K562 (cell line): Measurements from ENCODE around the gene DYNC1I1. TPM values are rescaled to one million over a fixed set of nuclear protein-coding genes. Genes with fewer than 3 reads are reported as not detected.

Source experiments
- ATAC-seq: fragments of 200-7000 bp; cut with Tn5 transposase; 3 replicates; pipeline ENCODE4 v1.9.1; 2020; ENCODE audit warnings: moderate library complexity
- BruUV-seq: library from RNA; stranded (reverse); fragments of 400-500 nt; replicated peaks from 2 replicates; lab custom pipeline; 2021; lab: Mats Ljungman, UMichigan
- CTCF ChIA-PET: fragments of 300-600 bp; formaldehyde crosslinking; extraction: SDS; loops from one replicate; lab custom pipeline; 2021; ENCODE audit warnings: low intra/inter-chr PET ratio; lab: Yijun Ruan, JAX
- POLR2A ChIA-PET: fragments of 300-600, 350-650 bp; sonication (Branson Sonifier 250); formaldehyde crosslinking; extraction: SDS; loops from one replicate; lab custom pipeline; 2021; ENCODE audit warnings: antibody characterized with exemption, inconsistent platforms; lab: Yijun Ruan, JAX
- DNase-seq, 4 experiments: peaks; one replicate each; pipeline versions ENCODE4 v3.0.0 to v3.0.0-alpha.2; 2011 to 2018; ENCODE audit warnings: low spot score in 3 of 4, mixed read lengths in 3 of 4; ENCODE audit errors: extremely low read depth in 1 of 4
- FAIRE-seq: peaks from 2 replicates; lab custom pipeline; 2011; peaks lifted over from hg19 to GRCh38; lab: Jason Lieb, UNC
- H2AFZ ChIP-seq: 2 replicates; pipeline ENCODE4 v1.6.0; 2011; ENCODE audit warnings: low read depth, low read length, control low read depth, inconsistent platforms
- H3K27ac ChIP-seq: fragments of 200-600 bp; 3 replicates; pipeline ENCODE4 v1.8.0; 2011; ENCODE audit warnings: low read depth, mild to moderate bottlenecking, control low read depth, inconsistent platforms, low read length, moderate library complexity, mixed read lengths; ENCODE audit errors: extremely low read depth
- H3K27me3 ChIP-seq, 2 experiments: fragments of 300-600 bp in 1 of 2; 2 replicates in 1 of 2; 3 replicates in 1 of 2; pipeline versions ENCODE4 v1.6.0 to v1.8.0; 2011; ENCODE audit warnings: inconsistent platforms in 2 of 2, low read length in 2 of 2, mild to moderate bottlenecking in 1 of 2, mixed read lengths in 1 of 2, moderate library complexity in 1 of 2; ENCODE audit not compliant: control insufficient read depth in 2 of 2, insufficient read depth in 2 of 2
- H3K36me3 ChIP-seq: fragments of 300-600 bp; 3 replicates; pipeline ENCODE4 v1.8.0; 2011; ENCODE audit warnings: mild to moderate bottlenecking, low read length, inconsistent platforms; ENCODE audit not compliant: control insufficient read depth, insufficient read depth
- H3K4me1 ChIP-seq, 2 experiments: fragments of 200-600 bp in 1 of 2; replicated peaks in 1 of 2; 2 replicates in 1 of 2; 3 replicates in 1 of 2; pipeline versions ENCODE4 v1.5.1 to v1.8.0; 2011; ENCODE audit warnings: inconsistent platforms in 2 of 2, low read length in 2 of 2, mild to moderate bottlenecking in 1 of 2, mixed read lengths in 1 of 2, moderate library complexity in 1 of 2; ENCODE audit not compliant: control insufficient read depth in 2 of 2, insufficient read depth in 2 of 2
- H3K4me2 ChIP-seq: 2 replicates; pipeline ENCODE4 v1.6.1; 2011; ENCODE audit warnings: low read length, control low read depth, inconsistent platforms, mixed read lengths; ENCODE audit not compliant: insufficient read depth
- H3K4me3 ChIP-seq: fragments of 200-600 bp; sonication (generic), shearing (Covaris generic); 2 replicates; pipeline ENCODE4 v1.5.1; 2016; ENCODE audit warnings: control low read depth, inconsistent platforms
- H3K79me2 ChIP-seq: fragments of 200-600 bp; 3 replicates; pipeline ENCODE4 v1.8.0; 2011; ENCODE audit warnings: low read length, inconsistent platforms; ENCODE audit not compliant: control insufficient read depth, insufficient read depth
- H3K9ac ChIP-seq, 2 experiments: 2 replicates each; pipeline versions ENCODE4 v1.6.0 to v1.6.1; 2011; ENCODE audit warnings: low read depth in 2 of 2, low read length in 2 of 2, control low read depth in 1 of 2, inconsistent platforms in 1 of 2, mild to moderate bottlenecking in 1 of 2, mixed read lengths in 1 of 2; ENCODE audit not compliant: insufficient read depth in 1 of 2
- H3K9me1 ChIP-seq: one replicate; pipeline ENCODE4 v1.6.0; 2011; ENCODE audit warnings: inconsistent platforms, mild to moderate bottlenecking, low read length, moderate library complexity; ENCODE audit not compliant: control insufficient read depth, insufficient read depth
- H3K9me3 ChIP-seq: replicated peaks from 2 replicates; pipeline ENCODE4 v1.5.1; 2011; ENCODE audit warnings: low read depth, low read length, inconsistent platforms; ENCODE audit not compliant: control insufficient read depth, insufficient read depth
- H4K20me1 ChIP-seq: replicated peaks from 2 replicates; pipeline ENCODE4 v1.6.1; 2011; ENCODE audit warnings: low read length, inconsistent platforms, mixed read lengths; ENCODE audit not compliant: control insufficient read depth, insufficient read depth
- CXXC5 ChIP-seq: fragments of 250-450 bp; sonication (Bioruptor Pico); IDR thresholded peaks from 2 replicates; pipeline ENCODE4 v1.8.0; 2022; ENCODE audit warnings: inconsistent platforms, mild to moderate bottlenecking, moderate library complexity
- DPF2 ChIP-seq: fragments of 450-650 bp; IDR thresholded peaks from 2 replicates; pipeline ENCODE4 v1.6.1; 2016
- FOXO4 ChIP-seq: fragments of 450-650 bp; formaldehyde crosslinking; IDR thresholded peaks from 2 replicates; pipeline ENCODE4 v1.4.0; 2020; ENCODE audit warnings: mild to moderate bottlenecking, moderate library complexity
- KLF13 ChIP-seq: fragments of 450-650 bp; IDR thresholded peaks from 2 replicates; pipeline ENCODE4 v1.6.1; 2016; ENCODE audit warnings: missing genetic modification characterization, low read depth, mild to moderate bottlenecking, missing compliant biosample characterization, moderate library complexity, borderline replicate concordance
- NR2C2 ChIP-seq, 2 experiments: fragments of 200-800 bp in 1 of 2; sonication (Bioruptor generic) in 1 of 2; sonication (generic) in 1 of 2; formaldehyde crosslinking in 1 of 2; IDR thresholded peaks; 2 replicates each; pipeline versions ENCODE4 v1.6.1 to v1.8.0; 2016 to 2022; ENCODE audit warnings: mild to moderate bottlenecking in 1 of 2, missing compliant biosample characterization in 1 of 2, missing genetic modification characterization in 1 of 2, missing genetic modification reagents in 1 of 2
- NR2F6 ChIP-seq: fragments of 450-650 bp; formaldehyde crosslinking; IDR thresholded peaks from 2 replicates; pipeline ENCODE4 v1.4.0; 2020; ENCODE audit warnings: mild to moderate bottlenecking
- RBM39 ChIP-seq: fragments of 200-400 bp; formaldehyde crosslinking; optimal IDR thresholded peaks from 2 replicates; pipeline ENCODE3; 2018; ENCODE audit warnings: low read depth, low read length
- USF2 ChIP-seq: sonication (generic); formaldehyde crosslinking; IDR thresholded peaks from 2 replicates; pipeline ENCODE4 v1.5.0; 2020; ENCODE audit warnings: missing genetic modification reagents
- ZBTB8A ChIP-seq: fragments of 450-650 bp; IDR thresholded peaks from 2 replicates; pipeline ENCODE4 v1.6.1; 2018; ENCODE audit warnings: mild to moderate bottlenecking, moderate library complexity; ENCODE audit not compliant: partially characterized antibody
- ZKSCAN3 ChIP-seq: fragments of 250-450 bp; sonication (Bioruptor Pico); IDR thresholded peaks from 2 replicates; pipeline ENCODE4 v1.4.0; 2020
- ZNF184 ChIP-seq: sonication (generic); formaldehyde crosslinking; IDR thresholded peaks from 2 replicates; pipeline ENCODE4 v1.5.0; 2020; ENCODE audit warnings: missing genetic modification reagents
- ZNF282 ChIP-seq: sonication (generic); formaldehyde crosslinking; IDR thresholded peaks from 2 replicates; pipeline ENCODE4 v1.8.1; 2023; ENCODE audit warnings: missing genetic modification reagents
- WGBS: fragments of 100-300 bp; shearing (Covaris generic); methylation state at CpG from one replicate; pipeline ENCODE4 v1.1.6; 2016; ENCODE audit warnings: low coverage, mixed read lengths; ENCODE audit not compliant: insufficient coverage; ENCODE audit errors: missing lambda C conversion rate; 5-methylcytosine and 5-hydroxymethylcytosine counted together
- in situ Hi-C: fragments of 300-500 bp; cut with MboI; formaldehyde crosslinking; loops from 4 replicates; pipeline ENCODE4 v1.15.0; 2018; ENCODE audit warnings: inconsistent platforms, mixed read lengths
- intact Hi-C: fragments of 100-400 bp; cut with micrococcal nuclease; formaldehyde crosslinking; loops from 2 replicates; pipeline ENCODE4 v1.14.2; 2022
- polyA plus RNA-seq, 8 experiments: library from polyadenylated mRNA; depleted of rRNA in 4 of 8; stranded (reverse) in 5 of 8; unstranded in 3 of 8; fragments of >200 nt; fragmentation: Nextera tagmentation in 2 of 8; fragmentation: Illumina TruSeq in 1 of 8; extraction: Ambion mirVana in 2 of 8; extraction: Trizol in 1 of 8; gene quantifications; 2 replicates each; pipeline versions ENCODE4 v1.2.1 to v1.2.3, GENCODE V29; 2011 to 2014; ENCODE audit warnings: inconsistent platforms in 1 of 8, missing spikeins in 1 of 8
- total RNA-seq, 7 experiments: library from RNA; depleted of rRNA in 6 of 7; stranded (reverse); fragments of >200 nt in 6 of 7; fragmentation: Illumina TruSeq in 2 of 7; extraction: Trizol in 2 of 7; gene quantifications; 2 replicates each; pipeline versions ENCODE4 v1.2.1 to v1.2.3, GENCODE V29; 2011 to 2021; ENCODE audit warnings: low replicate concordance in 1 of 7

The DYNC1I1 gene
- total and polyA plus RNA-seq, 9 of the 15 experiments (the other 6 are each of a cell fraction or from before 2014, with no cell fraction given): 0.22 to 1.5 (median 0.44) TPM

GRCh38 chr7:95989301-95989700, 216.9 kb downstream of the DYNC1I1 start:
- POLR2A ChIA-PET: interaction anchor here (0.6 to 0.7 kb wide), 2 partner anchors 10 to 154 kb away, joined by 3 to 5 read pairs; no protein-coding TSS in a partner anchor
- in situ Hi-C loops: no loop called here
- WGBS: 1% methylated on average over 5 of the region's 5 CpGs
- no peaks in the 10 kb centered on the region for H4K20me1 ChIP-seq
- no peak overlapping the region for H3K4me3 ChIP-seq
- CTCF ChIA-PET: no interaction called here
- no peaks in the 10 kb centered on the region for H3K27me3 ChIP-seq
- H3K4me2 ChIP-seq: no peak overlapping the region
- peaks cover 3% of the 10 kb centered on the region for H3K9me1 ChIP-seq
- H3K36me3 ChIP-seq: no peaks in the 10 kb centered on the region
- H2AFZ ChIP-seq: no peak overlapping the region
- BruUV-seq: no TSS peak
- no peaks in the 10 kb centered on the region for H3K79me2 ChIP-seq
- no peaks in the 10 kb centered on the region for H3K9me3 ChIP-seq
- no peaks in the 10 kb centered on the region for H3K4me1 ChIP-seq
- ATAC-seq: no peak
- H3K27ac ChIP-seq: no peak overlapping the region
- no peak overlapping the region for H3K9ac ChIP-seq
- no peak for TF ChIP-seq CXXC5 (CRISPR knock-in tag)
- no peak for TF ChIP-seq ZBTB8A
- no peak for TF ChIP-seq FOXO4 (CRISPR knock-in tag)
- no peak for TF ChIP-seq DPF2
- TF ChIP-seq NR2F6 (CRISPR knock-in tag): no peak
- no peak for TF ChIP-seq NR2C2 (CRISPR knock-in tag; IDR thresholded peaks at IDR 0.05)
- TF ChIP-seq NR2C2 (tag; IDR thresholded peaks at IDR 0.05): no peak
- TF ChIP-seq ZNF184 (CRISPR knock-in tag): no peak
- TF ChIP-seq USF2 (CRISPR knock-in tag): no peak
- TF ChIP-seq KLF13: no peak
- TF ChIP-seq ZNF282 (CRISPR knock-in tag): no peak
- TF ChIP-seq RBM39: no peak
- TF ChIP-seq ZKSCAN3: no peak
- no peak for FAIRE-seq
- no peak for DNase-seq
- intact Hi-C loops: no loop called here
